Neuronal stem cell (in vitro differentiated cells): ENCODE measurements around the gene SV2C. TPM values are rescaled to one million over a fixed set of nuclear protein-coding genes. Genes with fewer than 3 reads are reported as not detected.
"Not testable (repeated sequence)": the region's sequence is repeated elsewhere in the genome, so short reads cannot be mapped to it uniquely, and the experiment has no call there.

ENCODE experiments used
- DNase-seq: peaks from one replicate; pipeline ENCODE4 v3.0.0-alpha.2; 2013; ENCODE audit warnings: low spot score
- H2AFZ ChIP-seq: one replicate; pipeline ENCODE4 v1.6.1; 2013; ENCODE audit warnings: mild to moderate bottlenecking, low read length, inconsistent platforms
- H2AK5ac ChIP-seq: 2 replicates; pipeline ENCODE4 v1.6.1; 2013; ENCODE audit warnings: low read depth, mild to moderate bottlenecking, inconsistent platforms, low read length, moderate library complexity, mixed read lengths
- H2BK120ac ChIP-seq: 2 replicates; pipeline ENCODE4 v1.6.1; 2013; ENCODE audit warnings: low read depth, mild to moderate bottlenecking, inconsistent platforms, low read length, moderate library complexity, mixed read lengths
- H2BK12ac ChIP-seq: one replicate; pipeline ENCODE4 v1.6.1; 2013; ENCODE audit warnings: low read length, inconsistent platforms
- H2BK15ac ChIP-seq: 2 replicates; pipeline ENCODE4 v1.6.1; 2013; ENCODE audit warnings: mild to moderate bottlenecking, low read length, inconsistent platforms, mixed read lengths
- H2BK5ac ChIP-seq: one replicate; pipeline ENCODE4 v1.6.1; 2013; ENCODE audit warnings: inconsistent platforms, mild to moderate bottlenecking, low read length, moderate library complexity
- H3K14ac ChIP-seq: one replicate; pipeline ENCODE4 v1.6.1; 2013; ENCODE audit warnings: low read length, inconsistent platforms
- H3K18ac ChIP-seq: 2 replicates; pipeline ENCODE4 v1.6.1; 2013; ENCODE audit warnings: low read length, inconsistent platforms
- H3K23ac ChIP-seq: 2 replicates; pipeline ENCODE4 v1.6.1; 2013; ENCODE audit warnings: low read depth, mild to moderate bottlenecking, mixed read lengths, low read length, inconsistent platforms; ENCODE audit not compliant: poor library complexity
- H3K27ac ChIP-seq: replicated peaks from 3 replicates; pipeline ENCODE4 v1.5.1; 2013; ENCODE audit warnings: low read length, inconsistent platforms
- H3K27me3 ChIP-seq, 3 experiments: 2 replicates each; pipeline ENCODE4 v1.6.1; 2013; ENCODE audit warnings: low read length in 3 of 3, mild to moderate bottlenecking in 2 of 3, inconsistent platforms in 1 of 3, low read depth in 1 of 3, mixed read lengths in 1 of 3, moderate library complexity in 1 of 3; ENCODE audit not compliant: control insufficient read depth in 3 of 3, insufficient read depth in 3 of 3
- H3K36me3 ChIP-seq, 2 donors: replicated peaks in 1 of 2; 2 replicates each; pipeline ENCODE4 v1.6.1; 2013; ENCODE audit warnings: low read length in 2 of 2; ENCODE audit not compliant: control insufficient read depth in 2 of 2, insufficient read depth in 2 of 2
- H3K4ac ChIP-seq: 2 replicates; pipeline ENCODE4 v1.6.1; 2013; ENCODE audit warnings: inconsistent platforms, mild to moderate bottlenecking, low read length, moderate library complexity
- H3K4me1 ChIP-seq, 2 donors: 1 replicate in 1 of 2; 2 replicates in 1 of 2; pipeline ENCODE4 v1.6.1; 2013; ENCODE audit warnings: low read length in 2 of 2, low read depth in 1 of 2; ENCODE audit not compliant: control insufficient read depth in 2 of 2, insufficient read depth in 1 of 2
- H3K4me2 ChIP-seq: one replicate; pipeline ENCODE4 v1.6.1; 2013; ENCODE audit warnings: mild to moderate bottlenecking, low read length, inconsistent platforms; ENCODE audit not compliant: insufficient read depth, poor library complexity, severe bottlenecking
- H3K4me3 ChIP-seq, 2 donors: 2 replicates each; pipeline ENCODE4 v1.5.1; 2013; ENCODE audit warnings: low read length in 2 of 2, mild to moderate bottlenecking in 2 of 2, inconsistent platforms in 1 of 2, moderate library complexity in 1 of 2
- H3K79me1 ChIP-seq: one replicate; pipeline ENCODE4 v1.6.1; 2013; ENCODE audit warnings: low read depth, mild to moderate bottlenecking, inconsistent platforms, low read length, moderate library complexity
- H3K9ac ChIP-seq: one replicate; pipeline ENCODE4 v1.6.1; 2013; ENCODE audit warnings: mild to moderate bottlenecking, low read depth, low read length, inconsistent platforms; ENCODE audit not compliant: poor library complexity
- H3K9me3 ChIP-seq, 2 donors: replicated peaks in 1 of 2; 2 replicates each; pipeline versions ENCODE3 to v1.6.1; 2013; ENCODE audit warnings: low read length in 2 of 2, mild to moderate bottlenecking in 2 of 2, inconsistent platforms in 1 of 2, low read depth in 1 of 2, mixed read lengths in 1 of 2, moderate library complexity in 1 of 2; ENCODE audit not compliant: control insufficient read depth in 2 of 2, insufficient read depth in 1 of 2
- H4K8ac ChIP-seq: one replicate; pipeline ENCODE4 v1.6.1; 2013; ENCODE audit warnings: low read depth, mild to moderate bottlenecking, inconsistent platforms, low read length, moderate library complexity
- H4K91ac ChIP-seq: one replicate; pipeline ENCODE4 v1.6.1; 2013; ENCODE audit warnings: low read length, low read depth, mild to moderate bottlenecking, inconsistent platforms; ENCODE audit not compliant: poor library complexity
- WGBS, 2 donors: extraction: QIAGEN DNeasy Blood & Tissue Kit; methylation state at CpG; one replicate each; pipeline ENCODE4 v1.1.7; 2013; ENCODE audit warnings: missing lambda C conversion rate in 2 of 2, mixed read lengths in 1 of 2; ENCODE audit not compliant: insufficient read length in 2 of 2, insufficient replicate concordance in 1 of 2; ENCODE audit errors: extremely low coverage in 2 of 2; 5-methylcytosine and 5-hydroxymethylcytosine counted together
- polyA plus RNA-seq, 2 experiments: library from polyadenylated mRNA; stranded (reverse); fragments of 200-250 nt; gene quantifications; one replicate each; pipeline ENCODE4 v1.2.3, GENCODE V29; 2013

Gene SV2C, protein sequence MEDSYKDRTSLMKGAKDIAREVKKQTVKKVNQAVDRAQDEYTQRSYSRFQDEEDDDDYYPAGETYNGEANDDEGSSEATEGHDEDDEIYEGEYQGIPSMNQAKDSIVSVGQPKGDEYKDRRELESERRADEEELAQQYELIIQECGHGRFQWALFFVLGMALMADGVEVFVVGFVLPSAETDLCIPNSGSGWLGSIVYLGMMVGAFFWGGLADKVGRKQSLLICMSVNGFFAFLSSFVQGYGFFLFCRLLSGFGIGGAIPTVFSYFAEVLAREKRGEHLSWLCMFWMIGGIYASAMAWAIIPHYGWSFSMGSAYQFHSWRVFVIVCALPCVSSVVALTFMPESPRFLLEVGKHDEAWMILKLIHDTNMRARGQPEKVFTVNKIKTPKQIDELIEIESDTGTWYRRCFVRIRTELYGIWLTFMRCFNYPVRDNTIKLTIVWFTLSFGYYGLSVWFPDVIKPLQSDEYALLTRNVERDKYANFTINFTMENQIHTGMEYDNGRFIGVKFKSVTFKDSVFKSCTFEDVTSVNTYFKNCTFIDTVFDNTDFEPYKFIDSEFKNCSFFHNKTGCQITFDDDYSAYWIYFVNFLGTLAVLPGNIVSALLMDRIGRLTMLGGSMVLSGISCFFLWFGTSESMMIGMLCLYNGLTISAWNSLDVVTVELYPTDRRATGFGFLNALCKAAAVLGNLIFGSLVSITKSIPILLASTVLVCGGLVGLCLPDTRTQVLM
- polyA plus RNA-seq (2013, experiment 1 of 2): 0.06 TPM
- polyA plus RNA-seq (2013, experiment 2 of 2): 0.07 TPM

DNA sequence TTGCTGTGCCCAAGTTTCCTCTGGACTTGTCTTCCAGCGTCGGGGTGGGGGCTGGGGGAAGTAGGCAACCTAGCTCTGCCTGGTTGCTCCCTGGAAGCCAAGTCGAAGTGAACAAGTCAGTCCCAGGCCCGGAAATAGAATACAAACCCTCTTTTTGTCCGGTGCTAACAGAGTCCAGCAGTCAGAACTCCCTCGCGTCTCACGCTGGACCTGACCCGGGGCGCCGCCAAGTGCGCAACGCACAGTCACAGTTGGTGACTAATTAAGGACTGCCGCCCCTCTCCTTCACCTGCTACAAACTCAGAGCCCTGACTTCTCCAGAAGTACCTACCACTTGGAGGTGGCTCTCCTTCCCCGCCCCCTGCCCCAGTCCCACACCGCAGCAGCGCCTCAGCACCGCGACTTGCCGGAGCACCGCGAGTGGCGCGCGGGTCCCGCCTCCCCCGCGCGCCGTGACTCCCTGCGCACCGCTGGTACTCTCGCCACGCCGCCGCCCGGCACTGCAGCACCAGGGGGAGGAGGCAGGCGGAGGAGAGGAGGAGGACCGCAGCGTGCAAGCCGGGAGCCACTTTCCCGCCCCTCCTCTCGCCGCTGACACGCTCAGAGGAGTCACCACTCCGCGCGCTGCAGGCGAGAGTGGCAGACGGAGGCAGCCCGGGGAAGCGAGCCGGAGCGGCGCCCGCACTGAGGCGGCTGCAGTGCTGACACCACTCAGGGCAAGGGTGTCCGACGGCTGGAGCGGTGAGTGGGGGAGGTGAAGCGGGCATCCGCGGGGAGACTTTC, at the start of gene SV2C:
Gene SV2C (plus strand): TSS at position 612 of the 783 bp plus-strand sequence. CDS start 48,368 bp downstream, outside the sequence.
- Histone ChIP-seq H3K4me1 (peaks cover 10% of the 10 kb centered on the region in 2 donors), H3K14ac (peak within 1 kb of the TSS; percentile 91), H3K23ac (peak within 1 kb of the TSS; percentile 80), H2BK12ac (no peak within 1 kb of the TSS), H3K4me2 (peak within 1 kb of the TSS; percentile 93), H2AK5ac (no peak within 1 kb of the TSS), H3K9ac (peak within 1 kb of the TSS; percentile 51), H2BK15ac (no peak within 1 kb of the TSS), H3K9me3 (no peaks in the 10 kb centered on the region), H3K18ac (peak within 1 kb of the TSS; percentile 86), H2AFZ (peak within 1 kb of the TSS; percentile 81), H3K36me3 (no peaks in the 10 kb centered on the region), H4K8ac (no peak within 1 kb of the TSS), H2BK5ac (no peak within 1 kb of the TSS), H2BK120ac (peak within 1 kb of the TSS; percentile 54), H4K91ac (no peak within 1 kb of the TSS), H3K27me3 (peaks cover 18 to 92% (median 53%) of the 10 kb centered on the region in 3 experiments), H3K4me3 (peak within 1 kb of the TSS in 1 of 2 donors; percentile 80), H3K4ac (no peak within 1 kb of the TSS), H3K27ac (no peak within 1 kb of the TSS), H3K79me1 (no peaks in the 10 kb centered on the region)
- WGBS, 2 donors: no CpG with 5 or more reads among the region's 63 CpGs
- peak; percentile 47 for DNase-seq

GRCh38 chr5:76037736-76038151, 45.4 kb upstream of the SV2C start:
- not testable (repeated sequence) for H2BK120ac ChIP-seq, H3K9ac ChIP-seq, H2AK5ac ChIP-seq, H3K27me3 ChIP-seq, H3K4me1 ChIP-seq, H3K27ac ChIP-seq, H2BK5ac ChIP-seq, H4K8ac ChIP-seq, H3K14ac ChIP-seq, H3K36me3 ChIP-seq, H2BK12ac ChIP-seq, DNase-seq, H3K9me3 ChIP-seq, H4K91ac ChIP-seq, H3K23ac ChIP-seq, H3K18ac ChIP-seq, H3K4ac ChIP-seq, H3K79me1 ChIP-seq, H2BK15ac ChIP-seq, H3K4me3 ChIP-seq, H2AFZ ChIP-seq
- H3K4me2 ChIP-seq: peak overlapping the region; percentile 40
- WGBS, 2 donors: no CpG with 5 or more reads among the region's 18 CpGs

GRCh38 chr5:76038212-76038611, 45.0 kb upstream of the SV2C start:
- no peak overlapping the region for H3K4me3 ChIP-seq
- no peak for DNase-seq
- H3K4ac ChIP-seq: no peak overlapping the region
- no peaks in the 10 kb centered on the region for H3K4me1 ChIP-seq
- no peak overlapping the region for H3K23ac ChIP-seq
- H3K27me3 ChIP-seq: no peaks in the 10 kb centered on the region
- no peak overlapping the region for H2AFZ ChIP-seq
- H2AK5ac ChIP-seq: no peak overlapping the region
- peak overlapping the region; percentile 40 for H3K4me2 ChIP-seq
- no peak overlapping the region for H2BK12ac ChIP-seq
- no peaks in the 10 kb centered on the region for H3K9me3 ChIP-seq
- H4K8ac ChIP-seq: no peak overlapping the region
- H2BK120ac ChIP-seq: no peak overlapping the region
- H3K79me1 ChIP-seq: no peaks in the 10 kb centered on the region
- no peak overlapping the region for H3K14ac ChIP-seq
- no peak overlapping the region for H3K27ac ChIP-seq
- no peak overlapping the region for H3K9ac ChIP-seq
- no peak overlapping the region for H4K91ac ChIP-seq
- no peaks in the 10 kb centered on the region for H3K36me3 ChIP-seq
- no peak overlapping the region for H2BK15ac ChIP-seq
- H3K18ac ChIP-seq: no peak overlapping the region
- H2BK5ac ChIP-seq: no peak overlapping the region
